ENCODE data around the gene ATP6V0D1.

ATP6V0D1 gene

GRCh38 chr16:67466581-67466980, 14.4 kb downstream of the ATP6V0D1 start:
- ChIA-PET POLR2A (interaction anchor here (0.5 kb wide), 1 partner anchor 199 kb away, joined by 4 read pairs; no protein-coding TSS in a partner anchor), CTCF (interaction anchor here (0.7 to 10.4 kb wide), 19 partner anchors 8 to 218 kb away, joined by 3 to 154 read pairs (median 10); partner anchors contain the start of genes AGRP, ATP6V0D1, HSD11B2 and ZDHHC1)
- no peak for DNase-seq (ENCODE audit: low read depth, low spot score)
- TF ChIP-seq, protein P1, sequence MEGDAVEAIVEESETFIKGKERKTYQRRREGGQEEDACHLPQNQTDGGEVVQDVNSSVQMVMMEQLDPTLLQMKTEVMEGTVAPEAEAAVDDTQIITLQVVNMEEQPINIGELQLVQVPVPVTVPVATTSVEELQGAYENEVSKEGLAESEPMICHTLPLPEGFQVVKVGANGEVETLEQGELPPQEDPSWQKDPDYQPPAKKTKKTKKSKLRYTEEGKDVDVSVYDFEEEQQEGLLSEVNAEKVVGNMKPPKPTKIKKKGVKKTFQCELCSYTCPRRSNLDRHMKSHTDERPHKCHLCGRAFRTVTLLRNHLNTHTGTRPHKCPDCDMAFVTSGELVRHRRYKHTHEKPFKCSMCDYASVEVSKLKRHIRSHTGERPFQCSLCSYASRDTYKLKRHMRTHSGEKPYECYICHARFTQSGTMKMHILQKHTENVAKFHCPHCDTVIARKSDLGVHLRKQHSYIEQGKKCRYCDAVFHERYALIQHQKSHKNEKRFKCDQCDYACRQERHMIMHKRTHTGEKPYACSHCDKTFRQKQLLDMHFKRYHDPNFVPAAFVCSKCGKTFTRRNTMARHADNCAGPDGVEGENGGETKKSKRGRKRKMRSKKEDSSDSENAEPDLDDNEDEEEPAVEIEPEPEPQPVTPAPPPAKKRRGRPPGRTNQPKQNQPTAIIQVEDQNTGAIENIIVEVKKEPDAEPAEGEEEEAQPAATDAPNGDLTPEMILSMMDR (IDR thresholded peaks at IDR 0.05; ENCODE audit: insufficient read depth, low read length, missing control alignments), result no peak
- no peak overlapping the region for H3K4me3 ChIP-seq (ENCODE audit: low read depth, low read length)

DNA sequence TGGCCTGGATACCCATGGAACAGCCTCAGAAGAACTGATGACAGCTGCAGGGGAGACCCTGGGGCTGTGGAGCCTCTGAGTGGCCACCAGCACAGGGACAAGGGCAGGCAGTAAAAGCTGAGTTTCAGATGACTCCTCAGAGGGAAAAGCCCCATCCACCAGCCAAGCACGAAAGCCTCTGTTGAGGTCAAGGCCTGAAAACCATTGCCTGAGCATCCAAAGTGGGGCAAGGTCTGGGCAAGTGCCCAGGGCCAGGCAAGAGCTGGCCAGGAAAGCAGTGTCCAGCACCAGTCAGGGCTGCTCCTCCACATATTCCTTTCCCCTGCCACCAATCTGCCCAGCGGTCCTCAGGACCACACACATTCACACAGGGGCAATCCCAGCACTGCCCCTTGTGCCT, 16.4 kb downstream of the ATP6V0D1 start:
- no peak for DNase-seq (ENCODE audit: low read depth, low spot score)
- CTCF ChIA-PET, result interaction anchor here (0.7 to 10.4 kb wide), 11 partner anchors 11 to 206 kb away, joined by 3 to 154 read pairs (median 11); partner anchors contain the start of genes ATP6V0D1 and HSD11B2
- POLR2A ChIA-PET, result no interaction called here
- TF ChIP-seq, protein P1 (IDR thresholded peaks at IDR 0.05; ENCODE audit: insufficient read depth, low read length, missing control alignments), result no peak
- no peak overlapping the region for H3K4me3 ChIP-seq (ENCODE audit: low read depth, low read length)

GRCh38 chr16:67463691-67464090, 17.3 kb downstream of the ATP6V0D1 start:
- CTCF ChIA-PET, result interaction anchor here (0.7 to 10.4 kb wide), 14 partner anchors 12 to 309 kb away, joined by 3 to 154 read pairs (median 7); partner anchors contain the start of genes ATP6V0D1 and HSD11B2
- no peak for DNase-seq (ENCODE audit: low read depth, low spot score)
- H3K4me3 ChIP-seq (ENCODE audit: low read depth, low read length), result no peak overlapping the region
- POLR2A ChIA-PET, result no interaction called here
- TF ChIP-seq, protein P1 (IDR thresholded peaks at IDR 0.05; ENCODE audit: insufficient read depth, low read length, missing control alignments), result no peak

- ChIA-PET CTCF (interaction anchor here (0.7 to 10.4 kb wide), 13 partner anchors 8 to 308 kb away, joined by 3 to 154 read pairs (median 7); partner anchors contain the start of genes HSD11B2, TMEM208 and ZDHHC1), POLR2A (no interaction called here)
- no peak overlapping the region for H3K4me3 ChIP-seq (ENCODE audit: low read depth, low read length)
- no peak for DNase-seq (ENCODE audit: low read depth, low spot score)
- TF ChIP-seq, protein P1 (IDR thresholded peaks at IDR 0.05; ENCODE audit: insufficient read depth, low read length, missing control alignments), result no peak
These were observed 17.9 kb downstream of the ATP6V0D1 start for GRCh38 chr16:67463059-67463458.

DNA sequence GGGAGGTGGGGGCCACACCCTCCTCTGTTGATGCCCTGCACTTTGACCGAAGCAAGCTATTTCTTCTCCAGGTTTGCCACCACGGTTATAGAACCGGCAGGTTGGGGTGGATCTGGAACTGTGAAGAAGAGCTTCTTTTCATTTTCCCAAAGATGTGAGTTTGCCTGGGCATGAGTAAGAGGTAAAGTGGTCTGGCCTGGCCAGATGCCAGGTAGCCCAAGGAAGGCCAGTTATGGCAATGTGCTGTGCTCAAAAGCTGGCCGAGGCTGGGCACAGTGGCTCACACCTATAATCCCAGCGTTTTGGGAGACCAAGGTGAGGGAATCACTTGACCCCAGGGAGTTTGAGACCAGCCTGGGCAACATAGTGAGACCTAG, 18.7 kb downstream of the ATP6V0D1 start:
- POLR2A ChIA-PET, result no interaction called here
- CTCF ChIA-PET, result interaction anchor here (0.7 to 10.4 kb wide), 11 partner anchors 9 to 308 kb away, joined by 3 to 154 read pairs (median 7); partner anchors contain the start of genes ATP6V0D1, TMEM208 and ZDHHC1
- TF ChIP-seq, protein P1 (IDR thresholded peaks at IDR 0.05; ENCODE audit: insufficient read depth, low read length, missing control alignments), result no peak
- no peak overlapping the region for H3K4me3 ChIP-seq (ENCODE audit: low read depth, low read length)
- no peak for DNase-seq (ENCODE audit: low read depth, low spot score)

DNA sequence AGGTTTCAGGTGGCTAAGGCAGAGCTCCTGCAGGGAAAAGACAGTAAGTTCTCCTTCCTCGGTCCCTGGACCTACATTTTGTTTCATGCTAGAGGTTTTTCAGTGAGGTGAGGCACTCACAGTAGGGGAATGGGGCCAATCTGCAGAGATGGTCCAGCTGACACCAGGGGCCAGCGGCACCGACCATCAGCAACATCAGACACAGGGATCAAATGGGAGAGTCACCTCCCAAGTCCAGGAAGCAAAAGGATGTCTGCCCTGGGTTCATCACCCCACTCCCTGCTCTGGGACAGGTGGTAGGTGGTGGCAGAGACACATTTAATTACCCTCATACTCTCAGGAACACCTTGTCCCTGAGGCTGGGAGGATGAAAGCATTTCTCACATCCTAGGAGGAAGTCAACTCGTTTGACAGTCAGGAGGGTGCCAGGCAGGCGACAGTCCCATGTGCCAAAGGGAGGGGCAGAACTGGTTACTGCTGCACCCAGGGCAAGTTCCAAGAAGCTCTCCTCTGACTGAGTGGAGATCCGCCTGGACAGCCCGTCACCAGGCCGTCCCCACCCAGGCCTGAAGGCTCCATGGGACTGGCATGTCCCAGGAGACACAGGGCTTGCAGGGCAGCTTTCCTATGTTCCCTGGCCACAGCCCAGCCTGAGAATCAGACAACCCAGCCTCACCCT, 19.2 kb downstream of the ATP6V0D1 start:
- POLR2A ChIA-PET, result no interaction called here

More for the DNA sequence above, 19.2 kb downstream of the ATP6V0D1 start:
- H3K4me3 ChIP-seq (ENCODE audit: low read depth, low read length), result no peak overlapping the region
- TF ChIP-seq, protein P1 (IDR thresholded peaks at IDR 0.05; ENCODE audit: insufficient read depth, low read length, missing control alignments), result no peak
- CTCF ChIA-PET, result interaction anchor here (0.9 to 10.4 kb wide), 10 partner anchors 9 to 307 kb away, joined by 3 to 154 read pairs (median 7); partner anchors contain the start of genes ATP6V0D1 and ZDHHC1
- DNase-seq (ENCODE audit: low read depth, low spot score), result no peak

All from AG04449 (cell line).